HL-60 (cell line): Measurements from ENCODE around the gene CCK.

Experiments used
- DNase-seq, 2 experiments: peaks; one replicate each; pipeline ENCODE4 v3.0.0-alpha.2; 2010 to 2020; ENCODE audit warnings: low read depth in 1 of 2, low spot score in 1 of 2
- H3K27ac ChIP-seq: fragments of 250-450 bp; sonication (Bioruptor Pico); replicated peaks from 2 replicates; pipeline ENCODE4 v1.5.1; 2020; ENCODE audit warnings: mild to moderate bottlenecking, moderate library complexity
- H3K27me3 ChIP-seq: fragments of 250-450 bp; sonication (Bioruptor Pico); 2 replicates; pipeline ENCODE4 v1.5.1; 2021; ENCODE audit warnings: mild to moderate bottlenecking, moderate library complexity; ENCODE audit not compliant: insufficient read depth, poor library complexity, severe bottlenecking
- H3K4me3 ChIP-seq: replicated peaks from 2 replicates; pipeline ENCODE4 v1.5.1; 2011; ENCODE audit warnings: mild to moderate bottlenecking, control low read depth, low read length; ENCODE audit not compliant: insufficient read depth
- GABPA ChIP-seq: IDR thresholded peaks from 2 replicates; pipeline ENCODE4 v1.6.1; 2012; ENCODE audit warnings: low read depth
- POLR2AphosphoS5 ChIP-seq: IDR thresholded peaks from 2 replicates; pipeline ENCODE4 v1.6.1; 2012; ENCODE audit warnings: low read depth
- SPI1 ChIP-seq: IDR thresholded peaks from 2 replicates; pipeline ENCODE4 v1.6.1; 2012; ENCODE audit warnings: low read depth, mild to moderate bottlenecking, borderline replicate concordance
- TF ChIP-seq, protein P1 (sequence below): IDR thresholded peaks from one replicate; pipeline ENCODE4 v1.5.1; 2011; ENCODE audit warnings: low read length, control low read depth, inconsistent platforms; ENCODE audit not compliant: insufficient read depth
- TF ChIP-seq, protein P2 (sequence below): IDR thresholded peaks from 2 replicates; pipeline ENCODE4 v1.6.1; 2012; ENCODE audit warnings: low read depth; ENCODE audit not compliant: insufficient replicate concordance

Gene CCK

GRCh38 chr3:42269647-42270046 is 3.7 kb upstream of the CCK start:
- peaks cover 12% of the 10 kb centered on the region for H3K27me3 ChIP-seq
- no peak overlapping the region for H3K4me3 ChIP-seq
- no peak for DNase-seq
- no peak for TF ChIP-seq POLR2AphosphoS5
- TF ChIP-seq, protein P1, sequence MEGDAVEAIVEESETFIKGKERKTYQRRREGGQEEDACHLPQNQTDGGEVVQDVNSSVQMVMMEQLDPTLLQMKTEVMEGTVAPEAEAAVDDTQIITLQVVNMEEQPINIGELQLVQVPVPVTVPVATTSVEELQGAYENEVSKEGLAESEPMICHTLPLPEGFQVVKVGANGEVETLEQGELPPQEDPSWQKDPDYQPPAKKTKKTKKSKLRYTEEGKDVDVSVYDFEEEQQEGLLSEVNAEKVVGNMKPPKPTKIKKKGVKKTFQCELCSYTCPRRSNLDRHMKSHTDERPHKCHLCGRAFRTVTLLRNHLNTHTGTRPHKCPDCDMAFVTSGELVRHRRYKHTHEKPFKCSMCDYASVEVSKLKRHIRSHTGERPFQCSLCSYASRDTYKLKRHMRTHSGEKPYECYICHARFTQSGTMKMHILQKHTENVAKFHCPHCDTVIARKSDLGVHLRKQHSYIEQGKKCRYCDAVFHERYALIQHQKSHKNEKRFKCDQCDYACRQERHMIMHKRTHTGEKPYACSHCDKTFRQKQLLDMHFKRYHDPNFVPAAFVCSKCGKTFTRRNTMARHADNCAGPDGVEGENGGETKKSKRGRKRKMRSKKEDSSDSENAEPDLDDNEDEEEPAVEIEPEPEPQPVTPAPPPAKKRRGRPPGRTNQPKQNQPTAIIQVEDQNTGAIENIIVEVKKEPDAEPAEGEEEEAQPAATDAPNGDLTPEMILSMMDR, result no peak
- TF ChIP-seq, protein P2, sequence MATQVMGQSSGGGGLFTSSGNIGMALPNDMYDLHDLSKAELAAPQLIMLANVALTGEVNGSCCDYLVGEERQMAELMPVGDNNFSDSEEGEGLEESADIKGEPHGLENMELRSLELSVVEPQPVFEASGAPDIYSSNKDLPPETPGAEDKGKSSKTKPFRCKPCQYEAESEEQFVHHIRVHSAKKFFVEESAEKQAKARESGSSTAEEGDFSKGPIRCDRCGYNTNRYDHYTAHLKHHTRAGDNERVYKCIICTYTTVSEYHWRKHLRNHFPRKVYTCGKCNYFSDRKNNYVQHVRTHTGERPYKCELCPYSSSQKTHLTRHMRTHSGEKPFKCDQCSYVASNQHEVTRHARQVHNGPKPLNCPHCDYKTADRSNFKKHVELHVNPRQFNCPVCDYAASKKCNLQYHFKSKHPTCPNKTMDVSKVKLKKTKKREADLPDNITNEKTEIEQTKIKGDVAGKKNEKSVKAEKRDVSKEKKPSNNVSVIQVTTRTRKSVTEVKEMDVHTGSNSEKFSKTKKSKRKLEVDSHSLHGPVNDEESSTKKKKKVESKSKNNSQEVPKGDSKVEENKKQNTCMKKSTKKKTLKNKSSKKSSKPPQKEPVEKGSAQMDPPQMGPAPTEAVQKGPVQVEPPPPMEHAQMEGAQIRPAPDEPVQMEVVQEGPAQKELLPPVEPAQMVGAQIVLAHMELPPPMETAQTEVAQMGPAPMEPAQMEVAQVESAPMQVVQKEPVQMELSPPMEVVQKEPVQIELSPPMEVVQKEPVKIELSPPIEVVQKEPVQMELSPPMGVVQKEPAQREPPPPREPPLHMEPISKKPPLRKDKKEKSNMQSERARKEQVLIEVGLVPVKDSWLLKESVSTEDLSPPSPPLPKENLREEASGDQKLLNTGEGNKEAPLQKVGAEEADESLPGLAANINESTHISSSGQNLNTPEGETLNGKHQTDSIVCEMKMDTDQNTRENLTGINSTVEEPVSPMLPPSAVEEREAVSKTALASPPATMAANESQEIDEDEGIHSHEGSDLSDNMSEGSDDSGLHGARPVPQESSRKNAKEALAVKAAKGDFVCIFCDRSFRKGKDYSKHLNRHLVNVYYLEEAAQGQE, result no peak
- TF ChIP-seq SPI1, result no peak
- no peak for TF ChIP-seq GABPA
- no peak overlapping the region for H3K27ac ChIP-seq

DNA sequence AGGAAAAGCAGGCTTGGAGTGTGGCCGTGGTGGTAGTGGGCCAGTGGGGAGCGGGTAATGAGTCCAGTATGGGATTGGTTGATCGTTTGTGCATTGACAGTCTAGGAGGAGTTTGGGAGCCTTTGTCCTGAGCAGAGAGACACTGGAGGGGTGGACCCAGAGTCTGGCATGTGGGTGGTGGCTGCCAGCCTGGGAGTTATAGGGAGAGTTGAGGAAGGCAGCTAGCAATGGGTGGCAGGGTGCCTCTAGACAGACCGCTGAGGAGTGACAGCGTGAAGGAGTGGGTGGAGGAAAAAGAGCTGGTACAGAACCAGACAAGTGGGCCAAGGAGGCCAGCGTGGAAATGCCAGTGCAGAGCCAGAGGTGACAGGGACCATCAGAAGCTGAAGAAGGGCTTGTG is 1.9 kb upstream of the CCK start:
- no peak for DNase-seq
- no peak for TF ChIP-seq GABPA
- TF ChIP-seq, protein P2, result no peak
- TF ChIP-seq, protein P1, result no peak
- no peak overlapping the region for H3K4me3 ChIP-seq
- H3K27ac ChIP-seq, result no peak overlapping the region
- H3K27me3 ChIP-seq, result peaks cover 30% of the 10 kb centered on the region

DNA sequence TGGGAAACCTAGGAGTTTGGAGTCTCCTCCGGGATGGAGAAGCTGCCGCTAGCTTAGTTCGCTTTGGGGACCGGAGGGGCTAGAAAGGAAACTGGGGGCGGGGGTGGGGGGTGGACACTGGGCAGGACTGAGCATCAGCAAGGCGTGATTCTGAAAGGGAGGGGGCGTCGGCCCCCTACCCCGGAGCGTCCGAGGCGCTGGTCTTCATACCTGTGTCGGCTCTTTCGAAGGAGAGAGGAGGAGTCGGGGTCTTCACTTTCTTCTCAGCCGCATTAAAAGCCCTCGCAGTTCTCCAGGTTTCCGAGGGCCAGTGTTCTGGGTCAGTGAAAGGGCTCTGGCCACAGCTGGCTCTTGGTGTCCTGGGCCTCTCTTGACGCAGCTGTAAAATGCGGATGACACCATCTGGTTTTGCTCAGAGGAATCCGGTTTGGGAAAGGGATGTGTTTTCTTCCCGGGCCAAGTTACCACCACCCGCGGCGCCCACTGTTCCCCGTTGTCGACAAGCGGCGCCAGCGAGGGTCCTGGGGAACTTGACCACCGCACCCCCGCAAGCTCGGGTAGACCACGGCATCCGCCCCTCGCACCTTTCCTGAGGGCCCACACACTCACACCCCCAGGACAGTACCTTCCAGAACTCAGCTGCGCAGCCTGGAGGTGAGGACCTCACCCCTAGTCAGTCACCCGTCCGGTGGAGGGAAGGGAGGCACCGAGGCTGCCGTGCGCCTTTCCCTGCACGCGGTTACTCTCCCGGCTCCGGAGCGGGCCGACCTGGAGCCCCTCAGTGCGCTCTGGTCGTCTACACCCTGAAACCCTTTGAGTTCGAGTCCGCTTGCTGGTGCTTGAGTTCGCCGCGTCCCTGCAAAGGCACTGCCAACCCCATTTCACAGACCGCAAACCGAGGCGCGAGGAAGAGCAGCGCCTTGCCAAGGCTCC is 660 bp downstream of the CCK start:
- DNase-seq, result no peak
- H3K27me3 ChIP-seq, result peaks cover 35% of the 10 kb centered on the region
- TF ChIP-seq POLR2AphosphoS5 (no peak), GABPA (no peak), SPI1 (no peak)
- TF ChIP-seq, protein P2, result no peak
- TF ChIP-seq, protein P1, result no peak
- H3K4me3 ChIP-seq, result no peak overlapping the region
- H3K27ac ChIP-seq, result no peak overlapping the region
